ENCODE results near the gene FOXG1.
A peak's percentile ranks its signal among the peaks of the same experiment; 100 is the strongest.

FOXG1 gene

GRCh38 chr14:28746247-28746646 lies 20.3 kb upstream of the FOXG1 start:
- in situ Hi-C loops (cut with MboI; ENCODE audit: low sequenced_read_pairs, unreplicated experiment): no loop called here
- no peak for TF ChIP-seq CTCF (IDR thresholded peaks at IDR 0.05; ENCODE audit: borderline replicate concordance, control extremely low read depth, extremely low read depth, insufficient read depth, missing control alignments)
- DNase-seq (ENCODE audit: low spot score): no peak

GRCh38 chr14:28751467-28752058 lies 15.0 kb upstream of the FOXG1 start:
- peak; percentile 59 for DNase-seq (ENCODE audit: low spot score)
- in situ Hi-C loops (cut with MboI; ENCODE audit: low sequenced_read_pairs, unreplicated experiment): loop anchor here (10.0 to 25.0 kb wide), 2 partner anchors 783 to 1461 kb away; no protein-coding TSS in a partner anchor
- TF ChIP-seq CTCF (IDR thresholded peaks at IDR 0.05; ENCODE audit: borderline replicate concordance, control extremely low read depth, extremely low read depth, insufficient read depth, missing control alignments): peak; percentile 65

GRCh38 chr14:28754209-28754985 lies 12.2 kb upstream of the FOXG1 start:
- TF ChIP-seq CTCF (IDR thresholded peaks at IDR 0.05; ENCODE audit: borderline replicate concordance, control extremely low read depth, extremely low read depth, insufficient read depth, missing control alignments): peak; percentile 34
- peak; percentile 55 for DNase-seq (ENCODE audit: low spot score)
- in situ Hi-C loops (cut with MboI; ENCODE audit: low sequenced_read_pairs, unreplicated experiment): loop anchor here (10.0 to 25.0 kb wide), 2 partner anchors 780 to 1458 kb away; no protein-coding TSS in a partner anchor

GRCh38 chr14:28755198-28755815 lies 11.3 kb upstream of the FOXG1 start:
- no peak for DNase-seq (ENCODE audit: low spot score)
- no peak for TF ChIP-seq CTCF (IDR thresholded peaks at IDR 0.05; ENCODE audit: borderline replicate concordance, control extremely low read depth, extremely low read depth, insufficient read depth, missing control alignments)
- in situ Hi-C loops (cut with MboI; ENCODE audit: low sequenced_read_pairs, unreplicated experiment): loop anchor here (10.0 to 25.0 kb wide), 2 partner anchors 779 to 1457 kb away; no protein-coding TSS in a partner anchor

GRCh38 chr14:28755884-28756268 lies 10.7 kb upstream of the FOXG1 start:
- TF ChIP-seq CTCF (IDR thresholded peaks at IDR 0.05; ENCODE audit: borderline replicate concordance, control extremely low read depth, extremely low read depth, insufficient read depth, missing control alignments): no peak
- DNase-seq (ENCODE audit: low spot score): no peak
- in situ Hi-C loops (cut with MboI; ENCODE audit: low sequenced_read_pairs, unreplicated experiment): loop anchor here (10.0 to 25.0 kb wide), 2 partner anchors 779 to 1456 kb away; no protein-coding TSS in a partner anchor

GRCh38 chr14:28756269-28756883 lies 10.2 kb upstream of the FOXG1 start:
- in situ Hi-C loops (cut with MboI; ENCODE audit: low sequenced_read_pairs, unreplicated experiment): loop anchor here (10.0 to 25.0 kb wide), 2 partner anchors 778 to 1456 kb away; no protein-coding TSS in a partner anchor
- DNase-seq (ENCODE audit: low spot score): no peak
- no peak for TF ChIP-seq CTCF (IDR thresholded peaks at IDR 0.05; ENCODE audit: borderline replicate concordance, control extremely low read depth, extremely low read depth, insufficient read depth, missing control alignments)

All from GM13976 (cell line).